ENCODE data around the gene SLC17A7. TPM values are rescaled to one million over a fixed set of nuclear protein-coding genes. Genes with fewer than 3 reads are reported as not detected.

SLC17A7 gene
- total and polyA plus RNA-seq, 2 of the 13 experiments (the other 11 are each of a cell fraction or from before 2014, with no cell fraction given), result 0.32 TPM; not detected in 1

GRCh38 chr19:49487277-49488045 lies 46.1 kb upstream of the SLC17A7 start, which contains the start of gene RPL13A (continued):
- TF ChIP-seq KDM2A (CRISPR knock-in tag; IDR thresholded peaks at IDR 0.05; ENCODE audit: borderline replicate concordance, low read depth), result peak; percentile 87
- no peak for TF ChIP-seq ZMYM2 (CRISPR knock-in tag; IDR thresholded peaks at IDR 0.05)
- TF ChIP-seq ETV6 (CRISPR knock-in tag; conservative IDR thresholded peaks at IDR 0.05), result 0 out of 2 replicates have a peak, but pooled peaks have one; percentile 31
- TF ChIP-seq GATAD2A (CRISPR knock-in tag; IDR thresholded peaks at IDR 0.05), result peak; percentile 34; the same call in 1 of the 2 replicates
- peak; percentile 76; the same call in 1 of the 2 replicates for TF ChIP-seq KLF6 (CRISPR knock-in tag; IDR thresholded peaks at IDR 0.05)
- peak; percentile 72; the same call in 1 of the 2 replicates for TF ChIP-seq SAFB2 (CRISPR knock-in tag; IDR thresholded peaks at IDR 0.05; ENCODE audit: borderline replicate concordance, low read depth)
- no peak for TF ChIP-seq NBN (conservative IDR thresholded peaks at IDR 0.05)
- TF ChIP-seq, protein P1, sequence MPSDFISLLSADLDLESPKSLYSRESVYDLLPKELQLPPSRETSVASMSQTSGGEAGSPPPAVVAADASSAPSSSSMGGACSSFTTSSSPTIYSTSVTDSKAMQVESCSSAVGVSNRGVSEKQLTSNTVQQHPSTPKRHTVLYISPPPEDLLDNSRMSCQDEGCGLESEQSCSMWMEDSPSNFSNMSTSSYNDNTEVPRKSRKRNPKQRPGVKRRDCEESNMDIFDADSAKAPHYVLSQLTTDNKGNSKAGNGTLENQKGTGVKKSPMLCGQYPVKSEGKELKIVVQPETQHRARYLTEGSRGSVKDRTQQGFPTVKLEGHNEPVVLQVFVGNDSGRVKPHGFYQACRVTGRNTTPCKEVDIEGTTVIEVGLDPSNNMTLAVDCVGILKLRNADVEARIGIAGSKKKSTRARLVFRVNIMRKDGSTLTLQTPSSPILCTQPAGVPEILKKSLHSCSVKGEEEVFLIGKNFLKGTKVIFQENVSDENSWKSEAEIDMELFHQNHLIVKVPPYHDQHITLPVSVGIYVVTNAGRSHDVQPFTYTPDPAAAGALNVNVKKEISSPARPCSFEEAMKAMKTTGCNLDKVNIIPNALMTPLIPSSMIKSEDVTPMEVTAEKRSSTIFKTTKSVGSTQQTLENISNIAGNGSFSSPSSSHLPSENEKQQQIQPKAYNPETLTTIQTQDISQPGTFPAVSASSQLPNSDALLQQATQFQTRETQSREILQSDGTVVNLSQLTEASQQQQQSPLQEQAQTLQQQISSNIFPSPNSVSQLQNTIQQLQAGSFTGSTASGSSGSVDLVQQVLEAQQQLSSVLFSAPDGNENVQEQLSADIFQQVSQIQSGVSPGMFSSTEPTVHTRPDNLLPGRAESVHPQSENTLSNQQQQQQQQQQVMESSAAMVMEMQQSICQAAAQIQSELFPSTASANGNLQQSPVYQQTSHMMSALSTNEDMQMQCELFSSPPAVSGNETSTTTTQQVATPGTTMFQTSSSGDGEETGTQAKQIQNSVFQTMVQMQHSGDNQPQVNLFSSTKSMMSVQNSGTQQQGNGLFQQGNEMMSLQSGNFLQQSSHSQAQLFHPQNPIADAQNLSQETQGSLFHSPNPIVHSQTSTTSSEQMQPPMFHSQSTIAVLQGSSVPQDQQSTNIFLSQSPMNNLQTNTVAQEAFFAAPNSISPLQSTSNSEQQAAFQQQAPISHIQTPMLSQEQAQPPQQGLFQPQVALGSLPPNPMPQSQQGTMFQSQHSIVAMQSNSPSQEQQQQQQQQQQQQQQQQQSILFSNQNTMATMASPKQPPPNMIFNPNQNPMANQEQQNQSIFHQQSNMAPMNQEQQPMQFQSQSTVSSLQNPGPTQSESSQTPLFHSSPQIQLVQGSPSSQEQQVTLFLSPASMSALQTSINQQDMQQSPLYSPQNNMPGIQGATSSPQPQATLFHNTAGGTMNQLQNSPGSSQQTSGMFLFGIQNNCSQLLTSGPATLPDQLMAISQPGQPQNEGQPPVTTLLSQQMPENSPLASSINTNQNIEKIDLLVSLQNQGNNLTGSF (CRISPR knock-in tag; IDR thresholded peaks at IDR 0.05), result no peak; the same call in 1 of the 2 replicates
- no peak for TF ChIP-seq ZNF558 (CRISPR knock-in tag; IDR thresholded peaks at IDR 0.05; ENCODE audit: borderline replicate concordance)
- TF ChIP-seq, protein P2, sequence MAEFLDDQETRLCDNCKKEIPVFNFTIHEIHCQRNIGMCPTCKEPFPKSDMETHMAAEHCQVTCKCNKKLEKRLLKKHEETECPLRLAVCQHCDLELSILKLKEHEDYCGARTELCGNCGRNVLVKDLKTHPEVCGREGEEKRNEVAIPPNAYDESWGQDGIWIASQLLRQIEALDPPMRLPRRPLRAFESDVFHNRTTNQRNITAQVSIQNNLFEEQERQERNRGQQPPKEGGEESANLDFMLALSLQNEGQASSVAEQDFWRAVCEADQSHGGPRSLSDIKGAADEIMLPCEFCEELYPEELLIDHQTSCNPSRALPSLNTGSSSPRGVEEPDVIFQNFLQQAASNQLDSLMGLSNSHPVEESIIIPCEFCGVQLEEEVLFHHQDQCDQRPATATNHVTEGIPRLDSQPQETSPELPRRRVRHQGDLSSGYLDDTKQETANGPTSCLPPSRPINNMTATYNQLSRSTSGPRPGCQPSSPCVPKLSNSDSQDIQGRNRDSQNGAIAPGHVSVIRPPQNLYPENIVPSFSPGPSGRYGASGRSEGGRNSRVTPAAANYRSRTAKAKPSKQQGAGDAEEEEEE (CRISPR knock-in tag; IDR thresholded peaks at IDR 0.05; ENCODE audit: borderline replicate concordance), result peak; percentile 73; the same call in 1 of the 2 replicates
- peak; percentile 81; the same call in 1 of the 2 replicates for TF ChIP-seq HDAC6 (IDR thresholded peaks at IDR 0.05; ENCODE audit: low read depth, low read length)
- TF ChIP-seq FOSL2 (CRISPR knock-in tag; IDR thresholded peaks at IDR 0.05), result peak; percentile 52; the same call in 1 of the 2 replicates
- TF ChIP-seq FOXC1 (CRISPR knock-in tag; IDR thresholded peaks at IDR 0.05; ENCODE audit: borderline replicate concordance), result peak; percentile 52; the same call in 1 of the 2 replicates
- TF ChIP-seq, protein P3, sequence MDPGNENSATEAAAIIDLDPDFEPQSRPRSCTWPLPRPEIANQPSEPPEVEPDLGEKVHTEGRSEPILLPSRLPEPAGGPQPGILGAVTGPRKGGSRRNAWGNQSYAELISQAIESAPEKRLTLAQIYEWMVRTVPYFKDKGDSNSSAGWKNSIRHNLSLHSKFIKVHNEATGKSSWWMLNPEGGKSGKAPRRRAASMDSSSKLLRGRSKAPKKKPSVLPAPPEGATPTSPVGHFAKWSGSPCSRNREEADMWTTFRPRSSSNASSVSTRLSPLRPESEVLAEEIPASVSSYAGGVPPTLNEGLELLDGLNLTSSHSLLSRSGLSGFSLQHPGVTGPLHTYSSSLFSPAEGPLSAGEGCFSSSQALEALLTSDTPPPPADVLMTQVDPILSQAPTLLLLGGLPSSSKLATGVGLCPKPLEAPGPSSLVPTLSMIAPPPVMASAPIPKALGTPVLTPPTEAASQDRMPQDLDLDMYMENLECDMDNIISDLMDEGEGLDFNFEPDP (CRISPR knock-in tag; conservative IDR thresholded peaks at IDR 0.05), result no peak
- TF ChIP-seq IKZF5 (CRISPR knock-in tag; IDR thresholded peaks at IDR 0.05), result peak; percentile 73; the same call in 1 of the 2 replicates
- TF ChIP-seq ZNF275 (CRISPR knock-in tag; IDR thresholded peaks at IDR 0.05; ENCODE audit: borderline replicate concordance), result peak; percentile 85; the same call in 1 of the 2 replicates
